DOHH2 (cell line): Measurements from ENCODE around the gene TRIM10.

Source experiments
- H3F3A ChIP-seq: fragments of 200-600 bp; sonication (generic), shearing (Covaris generic); 2 replicates; pipeline ENCODE4 v1.6.0; 2016; ENCODE audit warnings: antibody characterized with exemption, mild to moderate bottlenecking; ENCODE audit not compliant: control insufficient read depth, insufficient read depth
- H3K27ac ChIP-seq: fragments of 200-600 bp; sonication (generic); 2 replicates; pipeline ENCODE4 v1.5.1; 2014; ENCODE audit warnings: low read depth, mild to moderate bottlenecking, low read length, moderate library complexity
- H3K27me3 ChIP-seq: fragments of 200-600 bp; sonication (generic); 2 replicates; pipeline ENCODE4 v1.6.1; 2014; ENCODE audit warnings: mild to moderate bottlenecking, low read length, mixed read lengths; ENCODE audit not compliant: control insufficient read depth
- H3K36me3 ChIP-seq: fragments of 200-600 bp; sonication (generic); 2 replicates; pipeline ENCODE4 v1.6.1; 2014; ENCODE audit warnings: mild to moderate bottlenecking, low read length, moderate library complexity, mixed read lengths; ENCODE audit not compliant: control insufficient read depth
- H3K4me1 ChIP-seq: fragments of 200-600 bp; sonication (generic); 2 replicates; pipeline ENCODE4 v1.6.1; 2014; ENCODE audit warnings: mild to moderate bottlenecking, low read length, mixed read lengths; ENCODE audit not compliant: control insufficient read depth
- H3K4me2 ChIP-seq: fragments of 200-600 bp; sonication (generic); 2 replicates; pipeline ENCODE4 v1.6.0; 2014; ENCODE audit warnings: mild to moderate bottlenecking, low read length, moderate library complexity
- H3K4me3 ChIP-seq: fragments of 200-600 bp; sonication (generic); 2 replicates; pipeline ENCODE4 v1.5.1; 2014; ENCODE audit warnings: mild to moderate bottlenecking, low read length, mixed read lengths
- H3K79me2 ChIP-seq: fragments of 200-600 bp; sonication (generic); 2 replicates; pipeline ENCODE4 v1.6.1; 2014; ENCODE audit warnings: mild to moderate bottlenecking, low read length, mixed read lengths; ENCODE audit not compliant: control insufficient read depth
- H3K9me2 ChIP-seq: fragments of 200-600 bp; sonication (generic); replicated peaks from 2 replicates; pipeline ENCODE4 v1.6.1; 2014; ENCODE audit warnings: mild to moderate bottlenecking, low read length, mixed read lengths; ENCODE audit not compliant: control insufficient read depth
- H3K9me3 ChIP-seq: fragments of 200-600 bp; sonication (generic); 2 replicates; pipeline ENCODE4 v1.6.1; 2014; ENCODE audit warnings: antibody characterized with exemption, low read length, mixed read lengths; ENCODE audit not compliant: control insufficient read depth, insufficient read depth
- H4K20me1 ChIP-seq: fragments of 200-600 bp; sonication (generic); 2 replicates; pipeline ENCODE4 v1.6.0; 2014; ENCODE audit warnings: low read depth, mild to moderate bottlenecking, antibody characterized with exemption, low read length, moderate library complexity; ENCODE audit not compliant: control insufficient read depth, insufficient read depth
- CTCF ChIP-seq: fragments of 200-600 bp; sonication (generic); IDR thresholded peaks from one replicate; pipeline ENCODE4 v1.5.1; 2014; ENCODE audit warnings: antibody characterized with exemption, mild to moderate bottlenecking, low read depth, low read length; ENCODE audit not compliant: poor library complexity, severe bottlenecking
- EZH2phosphoT487 ChIP-seq: fragments of 200-600 bp; sonication (generic); IDR thresholded peaks from 2 replicates; pipeline ENCODE4 v1.6.1; 2017; ENCODE audit warnings: borderline replicate concordance, mild to moderate bottlenecking, antibody characterized with exemption, low read length, moderate library complexity, mixed read lengths

TRIM10 gene

GRCh38 chr6:30200551-30201281 lies 39.7 kb upstream of the TRIM10 start:
- TF ChIP-seq EZH2phosphoT487 (no peak), CTCF (no peak)
- Histone ChIP-seq H3F3A (no peaks in the 10 kb centered on the region; the same call in 1 of the 2 replicates), H3K27ac (peak overlapping the region; percentile 35), H3K4me3 (peak overlapping the region; percentile 50), H3K4me1 (peaks cover 37% of the 10 kb centered on the region), H3K79me2 (peaks cover 52% of the 10 kb centered on the region), H3K9me3 (no peaks in the 10 kb centered on the region), H4K20me1 (peaks cover 7% of the 10 kb centered on the region), H3K27me3 (no peaks in the 10 kb centered on the region), H3K9me2 (no peaks in the 10 kb centered on the region), H3K4me2 (peak overlapping the region; percentile 70), H3K36me3 (peaks cover 73% of the 10 kb centered on the region)

GRCh38 chr6:30198166-30199084 lies 37.4 kb upstream of the TRIM10 start:
- H3K9me2 ChIP-seq: no peaks in the 10 kb centered on the region
- H3K4me2 ChIP-seq: no peak overlapping the region
- H3K4me3 ChIP-seq: no peak overlapping the region
- H4K20me1 ChIP-seq: peaks cover 7% of the 10 kb centered on the region
- no peaks in the 10 kb centered on the region; the same call in 1 of the 2 replicates for H3F3A ChIP-seq
- H3K27me3 ChIP-seq: no peaks in the 10 kb centered on the region
- H3K9me3 ChIP-seq: no peaks in the 10 kb centered on the region
- peaks cover 28% of the 10 kb centered on the region for H3K4me1 ChIP-seq
- H3K36me3 ChIP-seq: peaks cover 79% of the 10 kb centered on the region
- TF ChIP-seq CTCF (no peak), EZH2phosphoT487 (no peak)
- H3K79me2 ChIP-seq: peaks cover 30% of the 10 kb centered on the region
- H3K27ac ChIP-seq: no peak overlapping the region

GRCh38 chr6:30196376-30196775 lies 35.4 kb upstream of the TRIM10 start:
- Histone ChIP-seq H3K36me3 (peaks cover 75% of the 10 kb centered on the region), H3K4me1 (peaks cover 14% of the 10 kb centered on the region), H3K79me2 (peaks cover 19% of the 10 kb centered on the region)

More at GRCh38 chr6:30196376-30196775, 35.4 kb upstream of the TRIM10 start:
- peaks cover 7% of the 10 kb centered on the region for H4K20me1 ChIP-seq
- TF ChIP-seq EZH2phosphoT487: no peak
- no peak for TF ChIP-seq CTCF
- no peak overlapping the region for H3K4me2 ChIP-seq
- H3K9me3 ChIP-seq: no peaks in the 10 kb centered on the region
- no peak overlapping the region for H3K4me3 ChIP-seq
- no peaks in the 10 kb centered on the region for H3F3A ChIP-seq
- no peaks in the 10 kb centered on the region for H3K27me3 ChIP-seq
- H3K9me2 ChIP-seq: no peaks in the 10 kb centered on the region
- H3K27ac ChIP-seq: no peak overlapping the region
